Measurements from ENCODE around the gene ZNF335.

DNA sequence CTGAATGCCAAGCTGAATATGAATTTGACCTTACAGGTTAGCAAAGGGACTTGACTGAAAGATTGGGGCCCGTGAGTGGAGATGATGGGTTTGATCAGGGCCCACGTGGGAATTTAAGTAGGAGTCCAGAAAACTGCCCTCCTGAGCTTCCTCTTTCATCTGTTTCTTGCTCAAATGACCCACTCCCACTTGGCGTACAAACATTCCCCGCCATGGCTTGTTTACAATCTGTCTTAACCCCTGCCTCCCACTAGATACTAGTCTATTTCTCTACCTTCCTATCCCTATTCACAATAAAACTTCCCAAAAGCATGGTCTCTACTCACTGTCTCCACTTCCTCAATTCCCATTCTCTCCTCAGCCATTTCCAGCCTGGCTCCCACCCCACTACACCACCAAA, 46.1 kb upstream of the ZNF335 start:
- no peak for TF ChIP-seq CTCF (IDR thresholded peaks at IDR 0.05; ENCODE audit: borderline replicate concordance, extremely low read depth, low read length, poor library complexity, severe bottlenecking)
- no peak for TF ChIP-seq EZH2 (IDR thresholded peaks at IDR 0.05; ENCODE audit: borderline replicate concordance, low read depth, low read length, severe bottlenecking)

Data from DND-41 (cell line).